OCI-LY7 (cell line): ENCODE results near the gene CPEB1.

ENCODE experiments used
- CTCF ChIP-seq: fragments of 200-600 bp; sonication (generic); conservative IDR thresholded peaks from 2 replicates; pipeline ENCODE4 v1.5.1; 2014; ENCODE audit warnings: mild to moderate bottlenecking, antibody characterized with exemption, low read length, moderate library complexity, mixed read lengths
- EZH2phosphoT487 ChIP-seq: fragments of 200-600 bp; sonication (generic); IDR thresholded peaks from 2 replicates; pipeline ENCODE4 v1.6.1; 2018; ENCODE audit warnings: low read depth, borderline replicate concordance, mild to moderate bottlenecking, mixed run types, antibody characterized with exemption, low read length, moderate library complexity, mixed read lengths

- TF ChIP-seq CTCF = no peak
- TF ChIP-seq EZH2phosphoT487 = no peak
Measured at GRCh38 chr15:82624438-82624837, 22.7 kb downstream of the CPEB1 start.
